ENCODE measurements around the gene PLPPR3. TPM values are rescaled to one million over a fixed set of nuclear protein-coding genes. Genes with fewer than 3 reads are reported as not detected.

Gene PLPPR3
- total RNA-seq, 4 donors from 2014 or later = not detected

DNA sequence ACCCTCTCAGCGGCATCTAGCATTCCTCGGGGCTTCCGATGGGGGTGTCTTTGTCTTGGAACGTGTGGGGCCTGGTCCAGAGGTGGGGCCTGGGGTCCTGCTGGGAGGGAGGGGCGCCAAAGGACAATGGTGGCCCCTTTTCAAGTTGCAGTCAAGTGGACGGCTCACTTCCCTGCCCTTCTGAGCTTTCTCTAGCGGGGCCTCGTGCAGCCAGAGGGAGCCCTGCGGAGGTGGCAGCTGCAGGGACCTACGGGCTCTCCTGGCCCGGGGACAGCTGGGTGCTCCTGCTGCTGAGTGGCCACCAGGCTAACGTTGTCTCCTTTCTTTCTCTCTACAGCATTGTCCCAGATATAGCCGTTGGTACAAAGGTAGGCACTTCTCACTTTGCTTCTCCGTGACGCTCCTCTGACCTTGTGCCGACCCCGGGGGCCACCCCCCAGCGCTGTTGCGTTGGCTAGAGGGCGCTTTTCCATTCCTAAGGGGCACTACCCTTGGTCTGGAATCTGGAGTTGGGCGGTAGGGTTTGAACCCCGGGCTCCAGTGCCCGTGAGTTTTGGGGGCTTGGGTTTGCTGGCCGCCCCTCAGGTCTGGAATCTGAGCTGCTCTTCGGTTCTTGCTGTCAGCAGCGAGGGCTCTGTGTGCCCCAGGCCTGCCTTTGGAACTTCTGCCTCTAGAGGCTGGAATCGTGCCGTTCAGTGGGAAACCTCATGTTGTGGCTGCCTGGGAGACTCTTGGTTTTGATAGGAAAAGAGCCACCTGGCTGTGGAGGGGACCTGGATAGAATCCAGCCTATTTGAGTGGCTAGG, 22.5 kb downstream of the PLPPR3 start:
- WGBS, 2 donors = 3 to 8% methylated on average over 23 to 25 of the region's 28 CpGs
- H3K36me3 ChIP-seq = peaks cover 7 to 8% of the 10 kb centered on the region in 2 donors
- DNase-seq = peak; percentile 66 to 70
- TF ChIP-seq, protein P1, sequence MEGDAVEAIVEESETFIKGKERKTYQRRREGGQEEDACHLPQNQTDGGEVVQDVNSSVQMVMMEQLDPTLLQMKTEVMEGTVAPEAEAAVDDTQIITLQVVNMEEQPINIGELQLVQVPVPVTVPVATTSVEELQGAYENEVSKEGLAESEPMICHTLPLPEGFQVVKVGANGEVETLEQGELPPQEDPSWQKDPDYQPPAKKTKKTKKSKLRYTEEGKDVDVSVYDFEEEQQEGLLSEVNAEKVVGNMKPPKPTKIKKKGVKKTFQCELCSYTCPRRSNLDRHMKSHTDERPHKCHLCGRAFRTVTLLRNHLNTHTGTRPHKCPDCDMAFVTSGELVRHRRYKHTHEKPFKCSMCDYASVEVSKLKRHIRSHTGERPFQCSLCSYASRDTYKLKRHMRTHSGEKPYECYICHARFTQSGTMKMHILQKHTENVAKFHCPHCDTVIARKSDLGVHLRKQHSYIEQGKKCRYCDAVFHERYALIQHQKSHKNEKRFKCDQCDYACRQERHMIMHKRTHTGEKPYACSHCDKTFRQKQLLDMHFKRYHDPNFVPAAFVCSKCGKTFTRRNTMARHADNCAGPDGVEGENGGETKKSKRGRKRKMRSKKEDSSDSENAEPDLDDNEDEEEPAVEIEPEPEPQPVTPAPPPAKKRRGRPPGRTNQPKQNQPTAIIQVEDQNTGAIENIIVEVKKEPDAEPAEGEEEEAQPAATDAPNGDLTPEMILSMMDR (IDR thresholded peaks at IDR 0.05) = peak in 2 of 6 experiments; percentile 9 to 29
- no peak for TF ChIP-seq POLR2A (IDR thresholded peaks at IDR 0.05)
- peak overlapping the region in 2 of 3 donors; percentile 96 to 100 for H3K4me3 ChIP-seq (replicated peaks in 1 of 3)
- H3K4me1 ChIP-seq = peaks cover 49 to 59% of the 10 kb centered on the region in 2 donors
- H3K9me3 ChIP-seq = no peaks in the 10 kb centered on the region
- intact Hi-C loops (cut with DNase I) = no loop called here
- H3K27me3 ChIP-seq = no peaks in the 10 kb centered on the region
- peak overlapping the region; percentile 93 to 96 (median 94) for H3K27ac ChIP-seq

DNA sequence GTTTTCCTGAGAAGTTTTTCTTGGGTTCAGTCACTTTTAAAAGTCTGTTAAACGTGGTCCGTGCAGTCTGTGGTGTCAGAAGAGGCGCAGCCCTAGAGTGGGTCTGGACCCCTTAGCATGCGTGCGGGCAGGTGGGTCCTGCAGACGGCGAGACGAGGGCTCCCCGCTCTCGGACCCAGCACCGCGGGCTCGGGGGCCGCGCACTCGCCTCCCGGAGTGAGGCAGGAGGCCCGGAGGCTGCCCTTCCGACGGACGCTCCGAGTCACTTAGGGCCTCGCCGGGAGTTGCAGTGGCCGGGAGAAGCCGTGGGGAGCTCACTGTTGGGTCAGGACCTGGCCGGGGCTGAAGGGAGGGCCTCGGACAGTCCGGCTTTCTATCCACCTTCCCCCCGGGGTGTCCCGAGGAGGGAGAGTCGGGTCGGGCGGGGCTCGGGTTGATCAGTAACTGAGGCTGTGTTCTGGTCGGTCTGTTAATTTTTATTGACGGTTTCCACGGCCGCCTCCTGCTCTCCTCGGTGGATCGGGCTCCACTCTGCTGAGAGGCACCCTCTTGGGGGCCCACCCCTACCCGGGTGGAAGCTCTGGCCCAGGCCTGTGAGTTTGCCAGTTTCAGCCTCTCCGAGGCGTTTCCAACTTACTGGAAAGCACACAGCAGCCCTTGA, 23.2 kb downstream of the PLPPR3 start:
- no peak for DNase-seq
- H3K27ac ChIP-seq = peak overlapping the region; percentile 93 to 96 (median 94)
- WGBS, 2 donors = 0 to 1% methylated on average over 27 to 44 of the region's 44 CpGs
- H3K36me3 ChIP-seq = peaks cover 0 to under 1% of the 10 kb centered on the region in 2 donors
- TF ChIP-seq POLR2A (IDR thresholded peaks at IDR 0.05) = no peak
- TF ChIP-seq, protein P1 (IDR thresholded peaks at IDR 0.05) = no peak
- H3K27me3 ChIP-seq = no peaks in the 10 kb centered on the region
- peaks cover 49 to 59% of the 10 kb centered on the region in 2 donors for H3K4me1 ChIP-seq
- intact Hi-C loops (cut with DNase I) = no loop called here
- H3K9me3 ChIP-seq = no peaks in the 10 kb centered on the region
- H3K4me3 ChIP-seq (replicated peaks in 1 of 3) = peak overlapping the region in 2 of 3 donors; percentile 96 to 100

DNA sequence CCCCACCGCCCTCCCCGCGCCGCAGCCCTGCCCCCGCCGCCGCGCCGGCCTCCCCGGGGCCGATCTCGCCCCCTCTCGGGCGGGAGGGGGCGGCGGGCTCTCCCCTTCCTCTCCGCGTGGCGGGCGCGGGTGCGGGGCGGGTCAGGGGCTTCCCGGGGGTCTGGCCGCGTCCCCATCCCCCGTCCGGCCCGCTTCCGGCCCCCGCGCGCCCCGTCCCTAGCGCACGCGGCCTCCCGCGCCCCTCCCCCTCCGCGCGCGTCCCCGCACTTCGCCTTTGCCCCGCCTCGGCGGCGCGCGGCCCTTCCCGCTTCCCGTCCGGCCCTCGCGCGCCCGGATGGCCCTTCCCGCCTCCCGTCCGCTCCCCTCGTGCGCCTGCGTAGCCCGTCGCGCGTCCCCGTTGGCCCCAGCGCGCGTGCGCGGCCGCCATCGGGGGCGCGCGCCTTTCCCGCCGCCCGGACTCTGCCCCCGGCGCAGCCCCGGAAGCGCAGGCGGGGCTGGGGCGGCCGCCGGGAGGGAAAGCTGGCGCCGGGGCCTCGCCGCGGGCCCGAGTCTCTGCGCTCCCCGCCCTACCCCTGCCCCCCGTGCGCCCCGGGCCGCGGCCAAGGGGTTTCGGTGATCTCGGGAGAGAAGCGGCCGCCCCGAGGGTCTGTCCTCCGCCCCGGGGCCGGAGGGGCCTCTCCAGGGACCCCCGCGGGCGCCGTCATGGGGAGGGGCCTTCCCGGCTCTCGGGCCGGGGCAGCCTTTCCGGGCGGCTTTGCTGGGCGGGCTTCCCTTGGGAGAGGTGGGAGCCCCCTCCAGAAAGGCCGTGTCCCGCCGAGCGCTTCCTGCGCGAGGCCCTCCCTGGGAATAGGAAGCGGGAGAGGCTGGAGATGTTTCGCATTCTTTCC, 24.0 kb downstream of the PLPPR3 start:
- no peaks in the 10 kb centered on the region for H3K27me3 ChIP-seq
- TF ChIP-seq, protein P1 (IDR thresholded peaks at IDR 0.05) = no peak
- TF ChIP-seq POLR2A (IDR thresholded peaks at IDR 0.05) = peak in 1 of 2 donors; percentile 0
- intact Hi-C loops (cut with DNase I) = no loop called here
- peak overlapping the region; percentile 94 to 96 (median 94) for H3K27ac ChIP-seq
- H3K4me3 ChIP-seq (replicated peaks in 1 of 3) = peak overlapping the region; percentile 33 to 100 (median 96)
- no peaks in the 10 kb centered on the region for H3K36me3 ChIP-seq
- WGBS, 2 donors = 0 to 10% methylated on average over 1 to 2 of the region's 129 CpGs
- peaks cover 47 to 51% of the 10 kb centered on the region in 2 donors for H3K4me1 ChIP-seq
- no peaks in the 10 kb centered on the region for H3K9me3 ChIP-seq
- peak; percentile 84 to 89 for DNase-seq

DNA sequence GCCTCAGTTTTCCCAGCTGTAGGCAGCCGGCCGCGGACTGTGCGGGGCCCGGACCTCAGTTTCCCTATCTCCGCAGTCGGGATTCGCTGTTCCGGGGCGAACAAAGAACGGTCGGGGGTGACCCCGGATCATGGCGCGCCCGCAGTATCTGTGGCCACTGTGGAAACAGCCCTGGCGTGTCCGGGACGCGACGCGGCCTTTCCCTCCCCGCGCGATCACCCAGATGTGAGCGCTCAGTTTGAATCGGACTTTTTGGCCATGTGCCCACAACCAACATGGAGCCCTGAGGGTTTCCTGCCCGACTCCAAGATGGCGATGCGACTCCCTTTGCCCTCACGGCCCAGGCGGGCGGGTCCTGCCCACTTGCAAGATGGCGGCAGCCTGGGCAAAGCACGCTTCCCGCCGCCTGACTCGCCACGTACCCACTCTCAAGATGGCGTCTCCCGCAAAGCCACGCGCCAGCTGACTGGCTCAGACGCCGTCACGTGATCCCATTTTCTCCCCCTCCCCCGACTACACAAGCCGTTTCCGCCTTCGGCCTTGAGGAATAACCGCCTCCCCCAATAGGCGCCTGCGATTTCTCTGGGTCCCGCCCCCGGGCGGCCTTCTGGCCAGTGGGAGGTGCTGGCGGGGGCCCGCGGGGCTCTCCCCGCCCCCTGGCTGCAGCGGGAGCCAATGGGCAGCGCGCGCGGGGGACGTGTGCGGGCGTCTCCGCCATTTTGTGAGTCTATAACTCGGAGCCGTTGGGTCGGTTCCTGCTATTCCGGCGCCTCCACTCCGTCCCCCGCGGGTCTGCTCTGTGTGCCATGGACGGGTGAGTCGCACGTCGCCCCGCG, 24.8 kb downstream of the PLPPR3 start, which contains the start of gene PTBP1:
Gene PTBP1 (plus strand): TSS at position 761 of the 836 bp plus-strand sequence. CDS start 46 bp downstream, at position 807.
- intact Hi-C loops (cut with DNase I) = no loop called here
- WGBS, 2 donors = 0 to 2% methylated on average over 14 to 41 of the region's 83 CpGs

More for the DNA sequence above, 24.8 kb downstream of the PLPPR3 start, which contains the start of gene PTBP1:
- Histone ChIP-seq H3K27ac (peak within 1 kb of the TSS; percentile 94 to 96 (median 94)), H3K9me3 (no peaks in the 10 kb centered on the region), H3K27me3 (no peaks in the 10 kb centered on the region), H3K36me3 (no peaks in the 10 kb centered on the region), H3K4me3 (replicated peaks in 1 of 3) (peak within 1 kb of the TSS; percentile 33 to 100 (median 96)), H3K4me1 (peaks cover 39 to 50% of the 10 kb centered on the region in 2 donors)
- TF ChIP-seq, protein P1 (IDR thresholded peaks at IDR 0.05) = no peak
- peak in 1 of 2 donors; percentile 80 for TF ChIP-seq POLR2A (IDR thresholded peaks at IDR 0.05)
- peak; percentile 100 for DNase-seq

Measured in thyroid gland (tissue), 4 donors.